MG63 (cell line): ENCODE measurements around the gene ZNF708. TPM values are rescaled to one million over a fixed set of nuclear protein-coding genes. Genes with fewer than 3 reads are reported as not detected.
A peak's percentile ranks its signal among the peaks of the same experiment; 100 is the strongest.
"Not testable (repeated sequence)": the region's sequence is repeated elsewhere in the genome, so short reads cannot be mapped to it uniquely, and the experiment has no call there.

Experiments
- DNase-seq: peaks from one replicate; pipeline ENCODE4 v3.0.0-alpha.2; 2020
- H3K27me3 ChIP-seq: fragments of 250-450 bp; sonication (Bioruptor Pico); 2 replicates; pipeline ENCODE4 v1.5.1; 2020; ENCODE audit warnings: mild to moderate bottlenecking, moderate library complexity
- H3K36me3 ChIP-seq: fragments of 250-450 bp; sonication (Bioruptor Pico); 2 replicates; pipeline ENCODE4 v1.5.1; 2020; ENCODE audit warnings: mild to moderate bottlenecking, moderate library complexity
- H3K4me3 ChIP-seq: fragments of 250-450 bp; sonication (Bioruptor Pico); 2 replicates; pipeline ENCODE4 v1.5.1; 2020; ENCODE audit warnings: mild to moderate bottlenecking, moderate library complexity
- H3K9me3 ChIP-seq: fragments of 250-450 bp; sonication (Bioruptor Pico); 2 replicates; pipeline ENCODE4 v1.5.1; 2020; ENCODE audit warnings: mild to moderate bottlenecking, moderate library complexity
- total RNA-seq: library from RNA; depleted of rRNA; stranded (reverse); fragments of >200 nt; shearing (Covaris generic); gene quantifications from 2 replicates; pipeline ENCODE4 v1.2.3, GENCODE V29; 2014; ENCODE audit warnings: low replicate concordance; rRNA removed

Gene ZNF708
- total RNA-seq, result 1.3 and 1.8 TPM in 2 replicates

- H3K9me3 ChIP-seq, result peaks cover 3% of the 10 kb centered on the region; the same call in 1 of the 2 replicates
- H3K36me3 ChIP-seq, result peaks cover 11% of the 10 kb centered on the region
- peak within 1 kb of the TSS; percentile 76 for H3K4me3 ChIP-seq
- DNase-seq, result peak; percentile 88
- no peaks in the 10 kb centered on the region for H3K27me3 ChIP-seq
Observed at GRCh38 chr19:21328885-21329605, at the start of gene ZNF708. Gene ZNF708 (minus strand): TSS chr19:21329410. CDS start chr19:21329212, 198 bp downstream.

DNA sequence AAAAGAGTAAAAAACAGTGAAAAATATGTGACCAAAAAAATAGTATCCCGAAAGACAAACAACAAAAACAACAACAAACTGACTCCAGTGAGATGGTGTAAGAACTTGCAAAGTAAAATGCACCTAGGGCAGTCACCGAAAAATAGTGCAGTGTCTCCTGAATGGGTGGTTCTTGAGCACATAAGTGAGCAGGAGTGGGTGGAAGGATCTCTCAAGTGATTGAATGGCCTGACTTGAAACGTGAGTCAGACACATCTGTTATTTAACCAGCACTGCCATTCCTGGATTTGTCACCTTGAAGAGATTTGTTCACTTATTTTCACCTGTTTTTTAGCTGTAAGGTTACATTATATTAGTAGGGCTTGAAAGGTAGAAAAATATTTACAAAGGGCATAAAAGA lies 33.1 kb upstream of the ZNF708 start:
- DNase-seq, result no peak
- no peak overlapping the region for H3K4me3 ChIP-seq
- H3K27me3 ChIP-seq, result no peaks in the 10 kb centered on the region
- peaks cover 12% of the 10 kb centered on the region for H3K36me3 ChIP-seq
- no peaks in the 10 kb centered on the region for H3K9me3 ChIP-seq

GRCh38 chr19:21358768-21359451 lies 29.7 kb upstream of the ZNF708 start, which contains the start of gene ZNF738:
Gene ZNF738 (plus strand): TSS chr19:21359000. CDS start chr19:21359141, 141 bp downstream.
- H3K9me3 ChIP-seq, result no peaks in the 10 kb centered on the region
- H3K27me3 ChIP-seq, result no peaks in the 10 kb centered on the region
- peak; percentile 89 for DNase-seq
- peaks cover 12% of the 10 kb centered on the region for H3K36me3 ChIP-seq
- H3K4me3 ChIP-seq, result peak within 1 kb of the TSS; percentile 77

DNA sequence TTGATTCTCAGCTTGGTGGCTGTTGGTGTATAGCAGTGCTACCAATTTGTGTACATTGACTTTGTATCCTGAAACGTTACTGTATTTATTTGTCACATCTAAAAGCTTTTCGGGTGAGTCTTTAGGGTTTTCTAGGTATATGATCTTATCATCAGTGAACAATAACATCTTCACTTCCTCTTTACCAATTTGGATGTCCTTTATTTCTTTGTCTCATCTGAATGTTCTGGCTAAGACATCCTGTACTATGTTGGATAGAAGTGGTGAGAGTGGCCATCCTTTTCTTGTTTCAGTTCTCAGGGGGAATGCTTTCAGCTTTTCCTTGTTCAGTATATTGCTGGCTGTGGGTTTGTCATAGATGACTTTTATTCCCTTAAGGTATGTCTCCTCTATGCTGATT lies 23.6 kb upstream of the ZNF708 start:
- Histone ChIP-seq H3K27me3 (no peaks in the 10 kb centered on the region), H3K36me3 (no peaks in the 10 kb centered on the region), H3K9me3 (no peaks in the 10 kb centered on the region), H3K4me3 (no peak overlapping the region)
- DNase-seq, result no peak

- not testable (repeated sequence) for H3K36me3 ChIP-seq, H3K27me3 ChIP-seq, DNase-seq, H3K4me3 ChIP-seq, H3K9me3 ChIP-seq
Observed at GRCh38 chr19:21344841-21345240, 15.6 kb upstream of the ZNF708 start.

DNA sequence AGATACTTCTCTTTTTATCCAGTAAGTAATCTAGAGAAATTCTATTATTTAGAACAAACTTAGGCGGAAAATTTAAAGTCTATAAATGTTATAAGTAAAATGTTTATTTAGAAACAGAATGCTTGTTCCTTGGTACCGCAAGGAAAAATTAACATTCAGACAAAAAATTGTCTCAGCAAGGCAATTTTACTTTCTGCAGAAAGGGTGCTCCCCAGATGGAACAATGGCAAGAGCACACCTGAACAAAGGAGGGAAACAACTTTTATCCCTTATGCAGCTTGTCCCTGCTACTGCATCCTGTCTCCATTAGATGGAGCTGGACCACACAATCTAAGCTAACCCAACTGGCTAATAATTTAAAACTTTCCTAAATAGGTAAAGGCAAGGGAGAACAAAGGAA lies 6.5 kb upstream of the ZNF708 start:
- Histone ChIP-seq H3K36me3 (no peaks in the 10 kb centered on the region), H3K27me3 (no peaks in the 10 kb centered on the region), H3K4me3 (no peak overlapping the region), H3K9me3 (no peaks in the 10 kb centered on the region)
- DNase-seq, result no peak

DNA sequence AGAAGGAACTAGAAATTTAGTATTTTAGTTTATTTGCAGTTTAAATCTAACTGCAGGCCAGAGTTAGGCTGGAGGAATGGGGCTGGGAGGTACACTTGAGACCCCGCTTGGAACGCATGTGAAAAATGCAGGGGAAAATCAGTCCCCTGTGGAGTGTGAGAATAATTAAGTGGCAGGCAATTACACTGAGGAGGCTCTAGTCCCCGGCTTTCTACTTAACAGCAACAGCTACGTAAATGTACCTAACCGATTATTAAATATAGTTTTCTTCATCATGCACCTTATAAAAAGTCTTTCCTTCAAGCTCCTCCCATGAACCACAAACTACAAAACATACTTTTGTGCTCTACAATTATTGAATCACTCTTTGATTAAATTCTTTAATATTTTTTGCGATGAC lies 804 bp downstream of the ZNF708 start:
- Histone ChIP-seq H3K36me3 (peaks cover 11% of the 10 kb centered on the region), H3K27me3 (no peaks in the 10 kb centered on the region), H3K9me3 (peaks cover 3% of the 10 kb centered on the region; the same call in 1 of the 2 replicates), H3K4me3 (peak overlapping the region; percentile 76)
- DNase-seq, result no peak

GRCh38 chr19:21326169-21326568 lies 3.0 kb downstream of the ZNF708 start:
- Histone ChIP-seq H3K36me3 (peaks cover 11% of the 10 kb centered on the region), H3K4me3 (no peak overlapping the region), H3K27me3 (no peaks in the 10 kb centered on the region), H3K9me3 (peaks cover 3% of the 10 kb centered on the region; the same call in 1 of the 2 replicates)
- no peak for DNase-seq

GRCh38 chr19:21323000-21323399 lies 6.2 kb downstream of the ZNF708 start:
- Histone ChIP-seq H3K4me3 (no peak overlapping the region), H3K27me3 (no peaks in the 10 kb centered on the region), H3K9me3 (peaks cover 3% of the 10 kb centered on the region; the same call in 1 of the 2 replicates), H3K36me3 (peaks cover 11% of the 10 kb centered on the region)
- DNase-seq, result no peak

GRCh38 chr19:21322528-21322927 lies 6.7 kb downstream of the ZNF708 start:
- Histone ChIP-seq H3K36me3 (peaks cover 8% of the 10 kb centered on the region), H3K27me3 (no peaks in the 10 kb centered on the region), H3K9me3 (peaks cover 3% of the 10 kb centered on the region; the same call in 1 of the 2 replicates), H3K4me3 (no peak overlapping the region)
- DNase-seq, result no peak

DNA sequence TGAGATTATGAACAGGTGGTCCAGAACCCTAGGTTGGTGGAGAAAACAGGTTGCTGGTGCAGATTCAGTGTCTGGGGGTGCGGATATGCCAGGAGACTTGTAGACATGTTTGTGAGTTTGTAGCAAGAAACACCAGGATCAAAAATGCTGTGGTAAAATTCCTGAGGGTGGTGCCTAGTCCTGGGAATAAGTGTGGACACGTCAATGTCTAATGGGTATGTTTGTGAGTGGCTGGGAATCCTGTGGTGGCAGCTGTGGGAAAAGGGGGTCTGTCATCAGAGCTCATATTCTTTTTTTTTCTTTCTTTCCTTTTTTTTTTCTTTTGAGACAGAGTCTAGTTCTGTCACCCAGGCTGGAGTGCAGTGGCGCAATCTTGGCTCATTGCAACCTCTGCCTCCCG lies 7.2 kb downstream of the ZNF708 start:
- no peak for DNase-seq
- no peak overlapping the region for H3K4me3 ChIP-seq
- peaks cover 3% of the 10 kb centered on the region; the same call in 1 of the 2 replicates for H3K9me3 ChIP-seq
- peaks cover 8% of the 10 kb centered on the region for H3K36me3 ChIP-seq
- H3K27me3 ChIP-seq, result no peaks in the 10 kb centered on the region

GRCh38 chr19:21321134-21321533 lies 8.1 kb downstream of the ZNF708 start:
- H3K27me3 ChIP-seq, result no peaks in the 10 kb centered on the region
- no peak overlapping the region for H3K4me3 ChIP-seq
- no peak for DNase-seq
- peaks cover 3% of the 10 kb centered on the region for H3K36me3 ChIP-seq
- H3K9me3 ChIP-seq, result peaks cover 3% of the 10 kb centered on the region; the same call in 1 of the 2 replicates

DNA sequence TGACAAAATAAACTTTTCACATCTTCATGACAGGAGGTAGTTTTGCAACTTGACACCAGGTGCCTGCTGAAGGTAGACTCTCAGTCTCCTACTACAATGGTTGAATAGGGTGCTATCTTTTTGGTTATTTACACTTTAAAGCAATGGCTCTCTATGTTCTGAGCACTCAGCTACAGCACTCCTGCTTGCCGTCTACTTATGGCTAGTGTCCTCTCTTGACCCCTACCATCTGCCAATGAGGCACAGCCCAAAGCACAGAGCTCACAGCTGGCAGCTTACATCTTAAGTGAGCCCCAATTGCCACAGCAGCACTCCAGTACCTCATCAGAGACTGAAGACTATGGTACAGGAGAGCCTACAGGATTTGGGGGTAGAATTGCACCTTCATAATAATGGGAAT lies 11.4 kb downstream of the ZNF708 start:
- Histone ChIP-seq H3K4me3 (no peak overlapping the region), H3K36me3 (no peaks in the 10 kb centered on the region; the same call in 1 of the 2 replicates), H3K27me3 (no peaks in the 10 kb centered on the region), H3K9me3 (no peaks in the 10 kb centered on the region)
- no peak for DNase-seq

DNA sequence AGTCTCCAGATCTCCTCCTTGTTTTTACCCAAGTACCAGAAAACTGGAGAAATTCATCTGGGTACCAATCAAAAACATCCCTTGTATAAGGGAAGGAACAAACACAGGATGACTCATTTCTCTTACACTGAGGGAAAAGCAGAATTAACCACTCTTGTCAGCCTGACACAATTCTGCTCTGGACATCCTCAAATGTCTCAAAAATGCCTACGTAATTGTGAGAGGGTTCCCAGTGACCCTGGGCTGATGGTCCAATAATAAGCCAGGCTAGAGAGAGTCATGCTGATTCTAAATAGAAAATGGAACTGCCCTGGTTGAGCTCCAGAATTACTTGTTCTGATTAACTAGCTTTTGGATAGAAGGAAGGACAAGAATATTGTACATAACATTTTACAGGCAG lies 14.5 kb downstream of the ZNF708 start:
- no peaks in the 10 kb centered on the region for H3K27me3 ChIP-seq
- no peak for DNase-seq
- H3K9me3 ChIP-seq, result no peaks in the 10 kb centered on the region
- no peak overlapping the region for H3K4me3 ChIP-seq
- no peaks in the 10 kb centered on the region; the same call in none of the 2 replicates for H3K36me3 ChIP-seq

GRCh38 chr19:21312807-21313206 lies 16.4 kb downstream of the ZNF708 start:
- not testable (repeated sequence) for H3K27me3 ChIP-seq, H3K4me3 ChIP-seq, DNase-seq, H3K36me3 ChIP-seq, H3K9me3 ChIP-seq

DNA sequence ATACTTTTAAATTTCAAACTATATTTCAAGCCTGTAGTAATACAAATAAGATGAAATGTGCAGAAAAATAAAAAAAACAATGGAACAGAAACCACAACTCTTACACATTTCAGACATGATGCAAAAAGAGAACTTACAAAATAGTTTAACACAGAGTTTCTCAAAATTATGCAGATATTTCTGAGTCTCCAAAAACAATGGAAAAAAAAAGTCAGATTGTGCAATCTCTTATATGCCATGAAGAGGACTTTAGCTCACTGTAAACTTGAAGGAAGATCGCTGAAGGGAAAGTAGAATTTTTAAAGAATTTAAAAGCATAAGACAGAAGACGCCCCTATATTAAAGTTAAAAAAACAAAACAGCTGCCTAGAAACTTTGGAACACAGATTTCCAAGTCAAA lies 20.4 kb downstream of the ZNF708 start:
- peaks cover 9% of the 10 kb centered on the region for H3K36me3 ChIP-seq
- no peak overlapping the region for H3K4me3 ChIP-seq

GRCh38 chr19:21306881-21307479 lies 22.2 kb downstream of the ZNF708 start:
- not testable (repeated sequence) for H3K36me3 ChIP-seq, DNase-seq, H3K4me3 ChIP-seq, H3K9me3 ChIP-seq, H3K27me3 ChIP-seq

More for the DNA sequence above, 20.4 kb downstream of the ZNF708 start:
- H3K9me3 ChIP-seq, result no peaks in the 10 kb centered on the region
- H3K27me3 ChIP-seq, result no peaks in the 10 kb centered on the region
- DNase-seq, result no peak
